NCI-H748 treated with DMSO at 0.1 percent for 48 hours (cell line): ENCODE measurements around the gene LHX4.

Experiments used
- DNase-seq: peaks from one replicate; lab custom pipeline; 2025; lab: John Stamatoyannopoulos, UW

The LHX4 gene

DNA sequence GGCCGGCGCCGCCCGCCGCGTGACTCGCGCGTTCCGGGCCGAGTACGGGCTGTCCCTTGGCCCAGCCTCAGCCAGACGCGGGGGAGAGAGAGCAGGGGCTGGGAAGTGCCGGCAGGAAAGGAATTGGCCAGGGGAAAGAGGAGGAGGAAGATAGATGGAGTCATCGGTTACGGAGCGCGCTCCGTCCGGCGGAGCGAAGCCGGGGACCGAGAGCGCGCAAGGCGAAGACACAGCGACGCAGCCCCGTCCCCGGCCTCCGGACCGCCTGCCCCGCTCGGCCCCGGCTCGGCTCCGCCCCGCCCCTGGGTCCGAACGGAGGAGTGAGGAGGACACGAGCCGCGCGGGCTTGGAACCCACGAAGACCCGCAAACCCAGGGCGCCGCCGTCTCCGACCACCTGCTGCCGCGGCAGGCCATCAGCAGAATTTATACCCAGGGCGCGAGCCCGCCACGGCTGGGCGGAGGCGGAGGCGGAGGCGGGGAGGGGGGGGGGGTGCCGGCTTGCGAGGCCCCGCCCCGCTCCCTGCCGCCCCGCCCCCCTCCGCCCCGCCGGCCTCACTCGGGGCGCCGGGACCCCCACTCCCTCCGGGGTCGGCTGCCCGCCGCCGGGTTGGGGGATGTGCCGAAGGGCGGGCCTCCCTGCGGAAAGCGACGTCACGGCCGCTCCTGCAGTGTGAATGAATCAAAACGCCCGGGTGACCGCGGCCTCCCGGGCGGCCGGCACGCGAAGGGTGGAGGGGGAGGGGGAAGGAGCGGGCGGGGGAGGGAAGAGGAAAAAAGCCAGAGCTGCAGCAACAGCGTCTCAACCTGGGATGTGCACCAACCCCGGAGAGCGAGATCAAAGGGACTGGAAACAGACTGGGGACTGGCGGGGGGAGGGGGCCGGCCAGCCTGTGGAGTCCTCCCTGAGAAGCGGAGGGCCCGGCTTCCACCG, at the start of gene LHX4:
Gene LHX4, plus strand, starts transcription at position 782 of the 933 bp plus-strand sequence. CDS start 266 bp downstream, outside the sequence.
- DNase-seq, result no peak

DNA sequence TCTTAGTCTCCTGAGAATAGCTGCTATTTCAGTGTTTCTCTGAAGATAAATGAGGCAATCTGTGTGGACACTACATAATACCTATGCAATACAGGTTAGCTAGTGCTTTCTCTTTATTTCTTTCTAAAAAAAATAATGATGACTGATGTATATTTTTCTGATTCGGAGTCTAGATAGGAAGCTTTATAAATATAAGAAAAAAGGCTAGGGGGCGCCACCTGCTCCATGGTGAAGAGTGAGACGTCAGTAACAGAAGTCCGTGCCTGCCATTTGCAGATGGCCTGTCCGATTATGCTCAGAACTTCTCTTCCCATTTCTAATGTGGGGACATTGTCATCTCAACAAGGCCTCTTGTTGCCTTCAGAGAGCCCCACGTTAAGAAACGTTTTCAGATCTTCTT, 49.0 kb upstream of the LHX4 start:
- DNase-seq, result no peak

GRCh38 chr1:180181996-180182642, 47.9 kb upstream of the LHX4 start:
- no peak for DNase-seq

GRCh38 chr1:180182643-180183311, 47.3 kb upstream of the LHX4 start:
- no peak for DNase-seq

- no peak for DNase-seq
Measured at GRCh38 chr1:180183426-180183825, 46.6 kb upstream of the LHX4 start.

- DNase-seq, result no peak
Measured at GRCh38 chr1:180184041-180184440, 46.0 kb upstream of the LHX4 start.

- no peak for DNase-seq
Measured at GRCh38 chr1:180185281-180185680, 44.8 kb upstream of the LHX4 start.

- no peak for DNase-seq
Measured at GRCh38 chr1:180185971-180186645, 44.0 kb upstream of the LHX4 start.

GRCh38 chr1:180186831-180187230, 43.2 kb upstream of the LHX4 start:
- DNase-seq, result no peak

DNA sequence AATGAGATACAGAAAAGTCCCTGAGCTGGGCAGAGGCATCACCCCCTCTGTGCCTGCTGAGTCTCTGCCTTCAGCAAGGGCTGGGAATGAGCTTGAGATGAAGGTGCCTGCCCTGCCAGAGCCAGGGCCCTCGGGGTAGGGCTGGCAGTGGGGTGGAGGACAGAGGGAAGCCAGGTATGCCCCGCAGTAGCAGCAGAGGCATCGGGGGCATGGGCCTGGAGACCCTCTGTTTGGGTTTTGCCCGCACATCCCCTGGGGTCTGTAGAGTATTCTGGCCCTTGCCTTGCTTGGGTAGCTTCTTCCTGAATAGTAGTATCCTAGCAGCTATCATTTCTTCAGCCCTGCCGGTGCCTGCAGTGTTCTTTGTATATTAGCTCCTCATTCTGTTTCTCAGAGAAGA, 42.4 kb upstream of the LHX4 start:
- DNase-seq, result no peak

DNA sequence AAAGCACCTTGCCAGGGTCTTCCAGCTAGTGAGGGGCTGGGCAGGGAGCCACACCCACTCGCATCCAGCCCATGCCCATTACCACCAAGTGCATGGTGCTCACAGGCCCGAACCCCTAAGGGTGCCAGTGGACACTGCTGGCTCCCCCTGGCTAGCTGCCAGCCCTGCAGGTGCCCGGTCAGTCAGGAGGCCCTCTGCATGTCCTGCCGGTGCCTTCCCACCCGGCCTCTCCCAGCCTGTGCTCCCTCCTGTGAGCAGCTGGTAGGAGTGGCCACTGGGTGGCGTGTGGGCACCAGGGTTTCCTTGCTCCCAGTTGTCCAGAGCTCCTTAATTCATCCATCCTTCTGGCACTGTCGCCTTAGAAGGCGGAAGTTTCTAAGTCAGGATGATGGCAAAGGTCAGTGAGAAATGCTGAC, 42.0 kb upstream of the LHX4 start:
- peak; percentile 53 for DNase-seq

DNA sequence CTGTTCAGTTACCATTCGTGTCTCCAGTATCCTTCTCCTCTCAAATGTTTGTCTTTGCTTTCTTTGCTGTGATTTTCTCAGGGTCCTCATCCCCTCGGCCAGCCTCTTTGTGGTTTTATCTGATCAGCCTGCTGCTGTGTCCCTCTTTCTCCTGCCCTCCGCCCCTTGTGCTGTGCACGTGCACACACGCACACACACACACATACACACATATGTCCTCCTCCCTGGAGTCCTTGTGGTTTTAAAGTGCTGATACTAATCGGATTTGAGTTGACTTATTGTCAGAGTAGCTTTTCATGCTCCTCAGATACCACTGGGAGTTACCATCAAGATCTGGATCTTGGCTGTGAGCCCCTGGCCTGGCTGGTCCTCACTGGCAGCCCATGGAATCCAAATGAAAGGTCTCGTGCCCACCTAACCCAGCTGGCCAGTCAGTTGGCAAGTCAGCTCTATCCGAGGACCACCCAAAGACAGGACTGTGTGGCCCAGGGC, 41.3 kb upstream of the LHX4 start:
- DNase-seq, result no peak

- DNase-seq, result no peak
Measured at GRCh38 chr1:180190091-180190490, 40.0 kb upstream of the LHX4 start.

DNA sequence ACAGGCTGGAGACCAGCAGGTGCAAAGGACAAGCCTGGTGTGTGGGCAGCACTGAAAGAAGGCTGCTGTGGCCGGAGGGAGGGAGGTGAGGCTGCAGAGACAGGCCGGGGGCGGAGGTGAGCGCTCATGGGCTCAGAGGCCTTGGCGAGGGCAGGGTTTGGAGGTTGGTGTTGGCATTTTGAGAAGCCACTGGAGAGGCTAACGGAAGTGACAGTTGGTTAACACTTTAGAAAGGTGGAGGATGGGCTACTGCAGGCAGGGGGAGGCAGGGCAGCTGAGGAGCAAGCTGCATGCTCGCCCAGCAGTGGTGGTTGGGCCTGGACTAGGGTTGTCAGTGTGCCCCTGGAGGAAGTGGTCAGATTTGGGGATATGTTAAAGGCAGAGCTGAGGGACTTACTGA, 37.9 kb upstream of the LHX4 start:
- no peak for DNase-seq

GRCh38 chr1:180193141-180194047, 36.7 kb upstream of the LHX4 start:
- DNase-seq, result no peak

DNA sequence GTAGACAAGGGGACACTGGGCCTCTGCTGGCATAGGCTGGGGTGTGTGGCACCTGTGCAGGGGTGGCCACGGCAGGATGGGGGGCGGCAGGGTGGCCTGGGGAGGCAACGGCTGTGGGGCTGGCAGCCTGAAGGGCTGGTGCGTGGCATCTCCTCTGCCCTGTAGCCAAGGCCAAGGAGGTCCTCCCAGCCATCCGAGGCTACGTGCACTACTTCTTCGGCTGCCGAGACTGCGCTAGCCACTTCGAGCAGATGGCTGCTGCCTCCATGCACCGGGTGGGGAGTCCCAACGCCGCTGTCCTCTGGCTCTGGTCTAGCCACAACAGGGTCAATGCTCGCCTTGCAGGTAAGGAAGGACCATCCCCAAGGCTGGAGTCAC, 36.0 kb upstream of the LHX4 start:
- DNase-seq, result no peak

GRCh38 chr1:180194546-180195207, 35.4 kb upstream of the LHX4 start:
- DNase-seq, result no peak

DNA sequence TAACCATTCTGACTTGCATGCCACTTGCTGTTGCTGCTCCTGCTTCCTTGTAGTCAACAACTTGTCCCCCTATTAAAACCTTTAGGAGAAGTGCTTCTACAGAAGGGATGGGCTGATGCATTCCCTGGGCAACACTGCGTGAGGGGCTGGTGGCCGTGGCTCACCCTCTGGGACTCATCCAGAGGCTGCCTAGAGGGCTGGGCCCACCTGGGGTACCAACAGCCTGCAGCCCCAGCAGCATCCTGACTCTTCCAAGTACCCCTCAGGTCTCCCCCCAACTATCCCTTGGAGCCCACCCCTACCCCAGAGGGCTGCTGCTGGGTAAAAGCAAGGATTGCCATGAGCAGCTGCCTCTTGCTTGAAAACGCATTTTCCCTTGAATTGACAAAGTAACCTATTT, 34.7 kb upstream of the LHX4 start:
- DNase-seq, result no peak

DNA sequence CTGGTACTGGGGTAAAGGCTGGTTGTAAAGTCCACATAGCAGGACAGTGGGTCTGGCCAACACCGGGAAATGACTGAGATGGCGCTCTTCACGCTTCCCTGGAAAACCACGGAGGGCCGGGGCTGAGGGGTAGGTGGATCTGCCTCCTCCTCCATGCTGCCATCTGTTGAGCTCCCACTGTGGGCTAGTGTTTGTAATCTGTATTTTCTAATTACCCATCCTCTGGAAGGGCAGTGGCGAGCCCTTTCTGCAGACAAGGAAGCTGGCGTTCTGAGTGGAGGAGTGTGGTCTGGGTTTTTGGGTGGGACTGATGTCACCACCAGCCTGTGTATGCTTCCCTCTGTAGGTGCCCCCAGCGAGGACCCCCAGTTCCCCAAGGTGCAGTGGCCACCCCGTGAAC, 34.1 kb upstream of the LHX4 start:
- no peak for DNase-seq

- no peak for DNase-seq
Measured at GRCh38 chr1:180196436-180197003, 33.5 kb upstream of the LHX4 start.
